K562 (cell line): ENCODE measurements around the gene HPN. TPM values are rescaled to one million over a fixed set of nuclear protein-coding genes. Genes with fewer than 3 reads are reported as not detected.

ENCODE experiments used
- E2F8 ChIP-seq: fragments of 450-650 bp; IDR thresholded peaks from 2 replicates; pipeline ENCODE4 v1.7.1; 2018; ENCODE audit warnings: mild to moderate bottlenecking, low read depth; ENCODE audit not compliant: partially characterized antibody
- FOXK1 ChIP-seq: sonication (generic); formaldehyde crosslinking; IDR thresholded peaks from 2 replicates; pipeline ENCODE4 v1.8.0; 2022; ENCODE audit warnings: missing genetic modification reagents, mild to moderate bottlenecking, borderline replicate concordance
- HES1 ChIP-seq: fragments of 450-650 bp; IDR thresholded peaks from 2 replicates; pipeline ENCODE4 v1.6.1; 2016; ENCODE audit warnings: low read depth, mild to moderate bottlenecking, moderate library complexity
- KLF10 ChIP-seq: fragments of 250-450 bp; sonication (Bioruptor Pico); IDR thresholded peaks from 2 replicates; pipeline ENCODE4 v1.6.1; 2021; ENCODE audit warnings: matching md5 sums
- KLF13 ChIP-seq: fragments of 450-650 bp; IDR thresholded peaks from 2 replicates; pipeline ENCODE4 v1.6.1; 2016; ENCODE audit warnings: missing genetic modification characterization, low read depth, mild to moderate bottlenecking, missing compliant biosample characterization, moderate library complexity, borderline replicate concordance
- MED1 ChIP-seq: sonication (generic); formaldehyde crosslinking; IDR thresholded peaks from 2 replicates; pipeline ENCODE4 v1.8.1; 2023; ENCODE audit warnings: missing genetic modification reagents, borderline replicate concordance
- MITF ChIP-seq: IDR thresholded peaks from 2 replicates; pipeline ENCODE4 v1.6.1; 2014; ENCODE audit warnings: antibody characterized with exemption
- PCBP2 ChIP-seq: fragments of 200-400 bp; formaldehyde crosslinking; IDR thresholded peaks from 2 replicates; pipeline ENCODE4 v1.6.1; 2018; ENCODE audit warnings: low read length, low read depth, mild to moderate bottlenecking, moderate library complexity; ENCODE audit not compliant: poor library complexity, severe bottlenecking
- RFX7 ChIP-seq: fragments of 250-450 bp; sonication (Bioruptor Pico); IDR thresholded peaks from 2 replicates; pipeline ENCODE4 v1.5.1; 2021; ENCODE audit warnings: mild to moderate bottlenecking
- RNF2 ChIP-seq: sonication (generic); IDR thresholded peaks from 2 replicates; pipeline ENCODE4 v1.6.1; 2016
- STAT6 ChIP-seq: sonication (generic); formaldehyde crosslinking; IDR thresholded peaks from 2 replicates; pipeline ENCODE4 v1.8.1; 2023; ENCODE audit warnings: mild to moderate bottlenecking, missing genetic modification reagents
- TAF15 ChIP-seq: fragments of 200-400 bp; formaldehyde crosslinking; IDR thresholded peaks from 2 replicates; pipeline ENCODE4 v1.6.1; 2017; ENCODE audit warnings: mild to moderate bottlenecking, low read depth, low read length, moderate library complexity
- TGIF2 ChIP-seq: sonication (generic); formaldehyde crosslinking; IDR thresholded peaks from 2 replicates; pipeline ENCODE4 v1.8.1; 2022; ENCODE audit warnings: mild to moderate bottlenecking, missing genetic modification reagents, moderate library complexity
- U2AF2 ChIP-seq: fragments of 200-400 bp; formaldehyde crosslinking; optimal IDR thresholded peaks from 2 replicates; pipeline ENCODE3; 2017; ENCODE audit warnings: low read depth, mild to moderate bottlenecking, low read length
- XRCC3 ChIP-seq: fragments of 450-650 bp; IDR thresholded peaks from 2 replicates; pipeline ENCODE4 v1.6.1; 2017; ENCODE audit warnings: mild to moderate bottlenecking, moderate library complexity
- ZEB2 ChIP-seq: fragments of 450-650 bp; IDR thresholded peaks from 2 replicates; pipeline ENCODE4 v1.6.1; 2016
- ZNF311 ChIP-seq: fragments of 250-450 bp; sonication (Bioruptor Pico); IDR thresholded peaks from 2 replicates; pipeline ENCODE4 v1.4.0; 2020; ENCODE audit warnings: mild to moderate bottlenecking, moderate library complexity
- ZNF408 ChIP-seq: fragments of 250-450 bp; sonication (Bioruptor Pico); IDR thresholded peaks from 2 replicates; pipeline ENCODE4 v1.4.0; 2020; ENCODE audit warnings: low read depth, mild to moderate bottlenecking, moderate library complexity
- ZNF655 ChIP-seq: fragments of 250-450 bp; sonication (Bioruptor Pico); IDR thresholded peaks from 2 replicates; pipeline ENCODE4 v1.5.0; 2021
- polyA plus RNA-seq, 8 experiments: library from polyadenylated mRNA; depleted of rRNA in 4 of 8; stranded (reverse) in 5 of 8; unstranded in 3 of 8; fragments of >200 nt; fragmentation: Nextera tagmentation in 2 of 8; fragmentation: Illumina TruSeq in 1 of 8; extraction: Ambion mirVana in 2 of 8; extraction: Trizol in 1 of 8; gene quantifications; 2 replicates each; pipeline versions ENCODE4 v1.2.1 to v1.2.3, GENCODE V29; 2011 to 2014; ENCODE audit warnings: inconsistent platforms in 1 of 8, missing spikeins in 1 of 8
- total RNA-seq, 7 experiments: library from RNA; depleted of rRNA in 6 of 7; stranded (reverse); fragments of >200 nt in 6 of 7; fragmentation: Illumina TruSeq in 2 of 7; extraction: Trizol in 2 of 7; gene quantifications; 2 replicates each; pipeline versions ENCODE4 v1.2.1 to v1.2.3, GENCODE V29; 2011 to 2021; ENCODE audit warnings: low replicate concordance in 1 of 7

HPN gene
- total and polyA plus RNA-seq, 9 of the 15 experiments (the other 6 are each of a cell fraction or from before 2014, with no cell fraction given): 0.10 to 0.20 TPM; not detected in 7

GRCh38 chr19:35040826-35041547, 534 bp upstream of the HPN start (continued):
- peak; percentile 91 for TF ChIP-seq MITF
- no peak for TF ChIP-seq RFX7 (CRISPR knock-in tag)
- TF ChIP-seq E2F8: peak; percentile 87
- no peak for TF ChIP-seq STAT6 (CRISPR knock-in tag)
- no peak for TF ChIP-seq U2AF2
- TF ChIP-seq TGIF2 (CRISPR knock-in tag): no peak
- no peak for TF ChIP-seq XRCC3
- TF ChIP-seq FOXK1 (CRISPR knock-in tag): no peak
- TF ChIP-seq KLF10 (CRISPR knock-in tag): no peak
- no peak for TF ChIP-seq MED1 (CRISPR knock-in tag)
- TF ChIP-seq RNF2: peak; percentile 97
- no peak for TF ChIP-seq KLF13 (tag)
- TF ChIP-seq ZEB2: peak; percentile 97
- TF ChIP-seq ZNF655: no peak
- no peak for TF ChIP-seq PCBP2
- TF ChIP-seq TAF15: no peak
- no peak for TF ChIP-seq ZNF311 (CRISPR knock-in tag)
- TF ChIP-seq ZNF408: no peak
- peak; percentile 91 for TF ChIP-seq HES1
